ENCODE measurements around the gene OSTC.

OSTC gene

GRCh38 chr4:108650212-108651013 is at the start of gene OSTC:
OSTC (plus strand) TSS chr4:108650599; CDS start chr4:108650656, 57 bp downstream.
- DNase-seq, result peak; percentile 92

GRCh38 chr4:108601106-108601505 is 49.3 kb upstream of the OSTC start:
- DNase-seq, result no peak

DNA sequence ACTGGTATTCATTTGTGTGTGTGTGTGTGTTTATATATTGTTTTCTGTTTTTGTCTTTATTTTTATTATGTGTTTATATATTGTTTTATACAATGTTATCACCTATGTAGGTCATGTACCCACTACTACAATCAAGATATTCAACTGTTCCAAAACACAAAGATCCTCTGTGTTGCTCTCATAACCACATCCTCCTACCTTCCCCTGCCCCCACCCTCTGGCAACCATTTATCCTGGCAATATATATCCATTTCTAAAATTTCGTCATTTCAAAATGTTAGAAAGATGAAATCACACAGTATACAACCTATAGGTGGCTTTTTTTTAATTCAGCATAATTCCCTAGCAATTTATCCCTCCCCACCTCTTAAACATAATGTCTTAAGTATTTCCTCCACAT is 48.9 kb upstream of the OSTC start:
- DNase-seq, result no peak

GRCh38 chr4:108602163-108602562 is 48.2 kb upstream of the OSTC start:
- no peak for DNase-seq

DNA sequence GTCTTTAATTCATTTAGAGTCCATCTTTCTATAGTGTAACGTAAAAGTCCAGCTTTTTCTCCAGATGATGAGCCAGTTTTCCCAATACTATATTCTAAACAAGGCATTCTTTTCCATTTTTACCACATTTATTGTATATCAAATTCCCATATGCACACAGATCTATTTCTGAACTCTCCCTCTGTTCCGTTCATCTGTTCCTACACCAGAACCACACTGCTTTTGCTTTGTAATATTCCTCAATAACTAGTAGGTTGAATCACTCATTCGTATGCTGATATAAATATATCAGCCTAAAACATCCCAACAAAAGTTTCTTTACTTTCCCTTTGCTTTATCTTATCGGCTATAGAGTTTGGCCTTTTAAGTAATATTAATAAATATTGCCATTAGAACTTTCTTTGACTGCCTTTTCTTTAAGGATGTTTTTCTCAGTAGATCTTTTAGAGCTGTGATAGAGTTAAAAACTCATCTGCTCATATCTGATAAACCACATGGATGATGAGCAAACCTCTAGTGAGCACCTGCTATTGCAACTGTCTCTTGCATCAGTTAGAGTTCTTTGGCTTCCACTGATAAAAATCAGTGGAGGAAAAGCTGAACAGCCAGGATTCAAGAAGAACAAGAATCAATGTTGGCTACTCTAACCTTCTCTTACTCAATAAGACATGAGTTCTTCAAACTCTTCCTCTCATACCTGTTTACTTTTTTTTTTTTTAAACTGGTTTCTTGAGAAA is 43.2 kb upstream of the OSTC start:
- DNase-seq, result no peak

DNA sequence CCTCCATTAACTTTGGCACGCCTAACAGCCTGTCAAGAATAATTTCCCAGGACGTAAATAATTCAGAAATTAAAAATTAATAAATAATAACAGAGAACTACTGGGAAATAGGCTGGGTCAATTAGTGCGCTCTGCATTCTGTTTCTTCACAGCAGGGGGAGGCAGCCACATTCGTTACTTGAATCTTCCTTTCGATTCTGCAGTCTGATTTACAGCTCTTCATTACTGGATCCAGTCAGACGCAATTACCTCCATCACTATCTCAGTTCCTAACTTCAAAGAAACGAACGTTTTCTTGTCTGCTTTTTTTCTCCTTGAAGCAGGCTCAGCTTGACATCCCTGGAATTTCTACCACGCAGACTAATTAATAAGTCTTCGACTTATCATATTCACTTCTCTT is 39.0 kb upstream of the OSTC start:
- DNase-seq, result no peak

- no peak for DNase-seq
Measured at GRCh38 chr4:108612365-108612764, 38.0 kb upstream of the OSTC start.

DNA sequence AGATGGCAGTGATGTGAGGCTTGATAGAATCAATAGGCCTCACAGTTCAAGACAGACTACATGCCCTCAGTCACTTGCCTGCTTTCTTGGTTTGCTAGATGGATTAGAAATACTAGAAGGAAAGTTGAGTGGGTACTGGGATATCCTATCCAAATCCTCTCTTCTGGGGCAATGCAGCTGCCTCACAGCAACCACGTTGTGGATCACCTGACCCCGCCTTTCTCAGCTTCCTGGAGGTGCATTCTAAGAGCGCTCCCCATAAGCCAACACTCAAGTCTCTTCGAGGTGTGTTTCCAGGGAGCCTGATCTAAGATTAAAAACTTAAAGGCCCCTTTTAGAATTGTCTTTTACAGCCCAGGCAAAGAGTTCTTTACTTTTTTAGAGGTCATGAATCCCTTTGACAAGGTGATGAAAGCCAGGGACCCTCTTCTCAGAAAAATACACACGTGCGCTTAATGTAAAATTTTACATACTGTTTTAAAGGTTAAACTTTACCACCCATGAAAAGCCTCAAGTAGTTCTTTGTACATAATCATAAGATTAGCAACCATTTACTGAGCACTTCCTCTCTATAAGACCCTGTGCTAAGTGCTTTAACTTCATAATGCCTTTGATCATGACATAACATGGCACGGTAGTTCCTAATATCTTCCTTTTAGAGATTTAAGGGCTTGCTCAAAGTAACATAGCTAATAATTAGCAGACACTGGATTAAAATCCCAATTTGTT is 30.9 kb upstream of the OSTC start:
- no peak for DNase-seq

DNA sequence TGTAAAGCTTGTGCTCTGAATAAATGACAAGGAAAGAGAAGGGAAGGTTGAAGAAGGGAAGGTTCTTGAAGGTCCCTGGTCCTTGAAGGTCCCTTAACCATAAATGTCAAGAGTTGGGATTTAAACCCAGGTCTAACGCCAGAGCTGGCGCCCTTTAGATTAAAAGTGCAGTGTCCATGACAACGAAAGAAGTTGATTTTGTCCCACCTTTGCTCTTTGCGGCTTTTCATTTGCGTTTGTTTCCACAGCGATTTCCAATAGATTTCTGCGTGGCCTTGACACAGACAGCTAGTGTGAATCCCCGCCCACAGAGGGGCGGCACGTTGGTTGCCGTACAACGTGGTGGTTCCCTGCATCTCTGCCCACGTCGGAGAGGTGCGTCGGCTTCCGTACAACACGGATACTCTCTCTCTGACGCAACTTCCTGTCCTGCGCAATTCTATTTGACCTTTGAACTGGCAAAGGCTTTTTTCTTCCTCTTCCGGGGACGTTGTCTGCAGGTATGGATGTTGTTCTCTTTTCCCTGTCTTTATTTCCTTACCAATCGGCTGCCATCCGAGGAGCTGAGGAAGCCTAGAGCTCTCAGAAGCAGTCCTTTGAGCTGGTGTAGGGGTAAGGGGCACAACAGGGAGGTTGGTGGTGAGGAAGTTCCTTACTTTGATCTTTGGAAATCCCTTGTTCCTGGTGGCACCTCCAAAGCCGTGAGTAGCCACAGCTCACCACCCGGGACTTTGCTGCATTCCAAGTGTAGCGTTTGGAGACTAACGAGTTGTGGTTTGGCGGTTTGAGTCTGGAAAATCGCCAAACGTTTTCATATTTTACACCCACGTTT is 30.1 kb upstream of the OSTC start, which contains the start of gene RPL34:
RPL34 (plus strand) TSS at position 476 of the 832 bp plus-strand sequence. CDS start 1,384 bp downstream, outside the sequence.
- peak; percentile 97 for DNase-seq

DNA sequence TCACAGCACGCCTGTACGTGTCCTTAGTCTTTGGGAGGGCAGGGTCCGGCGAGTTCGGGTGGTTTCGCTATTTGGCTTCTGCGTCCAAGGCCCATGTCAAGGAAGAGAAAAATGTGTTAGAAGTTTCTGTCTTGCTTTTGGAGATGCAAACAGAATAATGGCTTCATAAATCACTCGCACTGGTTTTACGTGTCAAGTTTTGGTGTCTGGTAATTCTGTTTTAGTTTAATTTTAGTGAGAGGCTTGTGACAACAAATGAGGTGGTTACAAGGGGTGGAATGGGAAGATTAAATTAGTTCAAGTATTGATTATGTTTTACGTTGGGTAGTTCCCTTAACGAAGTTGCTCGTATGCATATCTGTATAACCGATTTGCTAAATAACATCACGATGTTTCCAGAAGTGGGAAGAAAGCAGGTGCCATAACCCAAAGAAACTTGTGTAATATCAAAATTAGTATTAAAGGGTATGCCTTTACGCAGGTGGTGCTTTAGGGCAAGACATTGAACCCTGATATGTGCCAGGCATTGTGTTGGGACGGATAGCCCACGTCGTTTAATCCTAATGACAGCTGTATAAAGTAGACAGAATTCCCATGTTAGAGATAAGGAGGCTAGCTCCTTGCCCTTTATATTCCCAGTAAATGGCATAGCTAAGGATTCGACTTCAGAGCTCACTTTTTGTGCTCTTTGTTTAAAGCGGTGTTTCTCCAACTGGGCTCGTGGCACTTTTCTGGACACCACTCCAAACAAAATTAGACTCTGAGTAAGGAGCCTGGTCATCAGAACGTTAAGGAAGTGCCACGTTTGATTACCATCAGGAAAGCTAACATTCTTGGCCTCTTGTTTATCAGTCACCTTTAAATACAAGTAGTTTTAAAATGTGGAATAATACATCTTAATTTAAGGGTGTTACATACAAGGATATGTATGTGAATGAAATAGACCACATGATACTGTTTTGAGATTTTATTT is 29.2 kb upstream of the OSTC start:
- DNase-seq, result no peak

DNA sequence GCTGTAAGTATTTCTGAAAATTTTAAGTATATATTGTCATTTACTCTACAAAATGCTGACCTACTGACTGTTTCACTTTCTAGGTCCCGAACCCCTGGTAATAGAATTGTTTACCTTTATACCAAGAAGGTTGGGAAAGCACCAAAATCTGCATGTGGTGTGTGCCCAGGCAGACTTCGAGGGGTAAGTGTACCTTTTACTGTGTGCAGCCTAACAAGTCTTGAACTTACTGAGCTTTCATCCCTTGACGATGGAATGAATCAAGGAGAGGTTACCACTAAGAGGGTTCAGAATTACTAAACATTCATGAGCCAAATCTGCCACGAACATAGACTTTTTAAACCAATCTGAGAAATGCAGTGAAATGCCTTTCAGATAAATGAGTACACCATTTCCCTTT is 28.4 kb upstream of the OSTC start:
- DNase-seq, result no peak

DNA sequence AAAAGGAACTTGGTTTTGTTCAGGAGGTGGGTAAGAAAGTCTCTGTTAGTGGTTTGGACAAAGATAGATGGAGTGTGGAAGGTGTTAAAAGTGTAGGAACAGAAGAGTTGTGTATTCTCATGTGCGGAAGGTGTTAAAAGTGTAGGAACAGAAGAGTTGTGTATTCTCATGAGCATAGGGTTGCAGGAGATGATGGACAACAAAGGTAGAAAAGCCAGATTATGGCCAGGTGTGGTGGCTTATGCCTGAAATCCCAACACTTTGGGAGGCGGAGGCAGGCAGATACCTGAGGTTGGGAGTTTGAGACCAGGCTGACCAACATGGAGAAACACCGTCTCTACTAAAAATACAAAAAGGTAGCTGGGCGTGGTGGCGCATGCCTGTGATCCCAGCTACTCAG is 27.6 kb upstream of the OSTC start:
- DNase-seq, result no peak

DNA sequence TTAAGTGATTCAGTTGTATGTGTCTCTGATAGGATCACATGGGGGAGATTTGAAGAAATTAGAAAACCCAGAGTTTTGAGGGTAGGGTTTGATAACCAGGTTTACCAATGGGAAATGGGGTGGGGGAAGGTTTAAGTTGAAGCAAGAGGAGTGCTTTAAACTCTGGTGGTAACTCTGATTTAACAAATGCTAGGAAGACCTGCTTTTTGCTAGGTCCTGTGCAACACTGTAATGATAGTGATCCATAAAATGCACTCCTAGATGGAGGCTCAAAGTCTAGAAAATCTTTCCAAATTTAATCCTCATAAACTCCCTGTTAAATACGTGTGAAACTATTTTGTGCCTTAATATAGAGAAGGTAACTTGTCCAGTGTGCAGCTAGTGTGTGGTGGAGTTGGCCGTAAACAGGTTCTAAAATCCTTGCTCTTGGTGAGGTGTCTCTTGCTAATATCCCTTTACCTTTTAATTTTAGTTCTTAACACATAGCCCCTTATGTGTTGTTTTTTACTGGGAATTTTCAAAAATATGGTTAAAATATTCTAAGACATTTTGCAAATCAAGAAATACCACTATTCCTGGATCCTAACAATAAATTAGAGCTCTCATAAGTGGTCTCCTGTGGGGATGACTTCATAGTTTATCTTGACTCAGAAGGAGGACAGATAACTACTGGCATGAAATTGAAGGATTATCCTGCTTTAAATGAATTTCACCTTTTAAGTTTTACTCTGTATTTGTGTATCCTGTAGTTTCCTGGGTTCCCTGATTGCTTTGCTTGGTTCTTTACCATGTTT is 25.9 kb upstream of the OSTC start:
- DNase-seq, result no peak

GRCh38 chr4:108626056-108626455 is 24.3 kb upstream of the OSTC start:
- no peak for DNase-seq

- no peak for DNase-seq
Measured at GRCh38 chr4:108628411-108628810, 22.0 kb upstream of the OSTC start.

DNA sequence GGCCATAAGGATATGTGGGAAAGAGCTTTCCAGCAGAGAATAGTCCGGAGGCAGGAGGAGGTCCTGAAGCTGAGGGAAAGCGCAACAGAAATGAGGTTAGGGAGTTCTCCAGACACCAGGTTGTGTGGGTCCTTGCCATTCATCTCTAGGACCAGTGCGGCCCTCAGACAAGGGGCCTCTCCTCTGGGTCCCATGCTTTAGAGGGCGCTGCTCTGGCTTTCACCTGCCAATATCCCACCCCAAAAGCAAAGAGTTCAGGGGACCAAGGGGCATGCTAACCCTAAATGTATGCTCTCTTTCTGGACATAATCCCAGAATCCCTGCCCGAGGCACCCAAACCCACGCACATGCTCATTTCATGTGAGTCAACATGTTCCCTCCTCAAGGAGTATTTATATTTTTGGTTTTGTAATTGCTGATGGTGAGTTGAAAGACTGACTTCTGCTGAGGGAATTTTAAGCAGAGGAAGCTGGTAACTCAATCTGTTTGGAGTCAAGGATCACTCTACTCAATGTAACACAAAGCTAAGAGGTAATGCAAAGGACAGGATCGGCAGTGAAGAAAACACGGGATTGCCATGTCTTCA is 15.2 kb upstream of the OSTC start:
- no peak for DNase-seq

GRCh38 chr4:108636246-108636645 is 14.2 kb upstream of the OSTC start:
- no peak for DNase-seq

- DNase-seq, result no peak
Measured at GRCh38 chr4:108637856-108638255, 12.5 kb upstream of the OSTC start.

- no peak for DNase-seq
Measured at GRCh38 chr4:108644237-108644636, 6.2 kb upstream of the OSTC start.

DNA sequence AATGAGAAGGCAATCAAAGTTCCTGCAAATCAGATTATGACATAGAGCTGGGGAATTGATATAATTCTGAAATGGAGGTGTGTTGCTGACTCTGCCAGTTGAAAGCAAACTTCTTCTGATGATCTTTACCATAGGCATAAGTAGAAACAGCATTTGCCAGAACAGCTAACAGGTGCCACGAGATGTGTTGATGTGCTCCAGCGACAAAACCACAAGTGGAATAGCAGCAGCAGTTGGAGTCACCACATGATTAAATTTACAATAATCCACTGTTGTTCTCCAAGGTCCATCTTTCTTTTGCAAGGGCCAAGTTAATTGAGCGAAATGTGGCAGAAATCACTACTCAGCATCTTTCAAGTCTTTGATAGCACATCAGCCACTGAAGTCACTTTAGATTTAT is 3.7 kb upstream of the OSTC start:
- no peak for DNase-seq

Measured in activated gamma-delta T cell treated with Interleukin-2 at 50 U/mL for 16 hours (primary cell).